GM12865 (cell line): ENCODE data around the gene ACAP2.
A peak's percentile ranks its signal among the peaks of the same experiment; 100 is the strongest.

Experiments
- DNase-seq: peaks from one replicate; pipeline ENCODE4 v3.0.0; 2010; ENCODE audit warnings: low read depth
- H3K4me3 ChIP-seq: 2 replicates; pipeline ENCODE4 v1.5.1; 2011; ENCODE audit warnings: mild to moderate bottlenecking, low read depth, low read length, control low read depth
- TF ChIP-seq, protein P1 (sequence below): IDR thresholded peaks from 2 replicates; pipeline ENCODE4 v1.5.1; 2011; ENCODE audit warnings: low read length, control low read depth, low read depth, inconsistent platforms; ENCODE audit not compliant: insufficient read depth; ENCODE audit errors: missing control alignments

ACAP2 gene

DNA sequence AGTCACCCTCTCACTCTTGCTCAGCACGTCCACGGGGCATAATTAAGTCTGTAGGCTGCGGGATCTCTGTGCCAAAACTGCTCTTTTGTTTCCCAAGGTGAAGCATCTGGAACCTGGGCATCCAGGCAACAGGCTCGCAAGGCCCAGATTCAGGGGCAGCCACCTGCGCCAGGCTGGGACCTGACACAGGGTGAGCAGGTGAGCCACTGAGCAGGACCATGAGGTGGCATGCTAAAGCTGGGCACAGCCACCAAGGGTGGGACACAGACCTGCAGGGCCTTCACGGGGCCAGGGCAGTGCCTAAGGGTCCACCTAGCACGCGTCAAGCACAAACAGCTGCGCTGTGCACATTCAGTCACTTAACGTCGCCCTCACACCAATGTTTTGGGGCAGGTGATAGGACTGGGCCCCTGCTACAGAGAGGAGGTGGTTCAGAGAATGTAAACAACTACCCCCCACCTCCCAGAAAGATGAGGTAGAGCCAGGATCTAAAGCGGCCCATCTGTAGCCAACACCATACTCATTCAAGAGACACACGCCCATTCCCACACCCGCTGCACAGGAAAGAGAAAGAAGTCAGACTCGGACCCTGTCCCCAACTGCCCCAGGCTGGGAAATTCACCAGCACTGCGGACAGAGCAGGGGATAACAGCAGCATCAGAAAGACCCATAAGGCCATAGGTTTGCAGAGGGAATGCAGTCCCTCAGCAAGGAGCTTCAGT is 188.2 kb downstream of the ACAP2 start:
- TF ChIP-seq, protein P1, sequence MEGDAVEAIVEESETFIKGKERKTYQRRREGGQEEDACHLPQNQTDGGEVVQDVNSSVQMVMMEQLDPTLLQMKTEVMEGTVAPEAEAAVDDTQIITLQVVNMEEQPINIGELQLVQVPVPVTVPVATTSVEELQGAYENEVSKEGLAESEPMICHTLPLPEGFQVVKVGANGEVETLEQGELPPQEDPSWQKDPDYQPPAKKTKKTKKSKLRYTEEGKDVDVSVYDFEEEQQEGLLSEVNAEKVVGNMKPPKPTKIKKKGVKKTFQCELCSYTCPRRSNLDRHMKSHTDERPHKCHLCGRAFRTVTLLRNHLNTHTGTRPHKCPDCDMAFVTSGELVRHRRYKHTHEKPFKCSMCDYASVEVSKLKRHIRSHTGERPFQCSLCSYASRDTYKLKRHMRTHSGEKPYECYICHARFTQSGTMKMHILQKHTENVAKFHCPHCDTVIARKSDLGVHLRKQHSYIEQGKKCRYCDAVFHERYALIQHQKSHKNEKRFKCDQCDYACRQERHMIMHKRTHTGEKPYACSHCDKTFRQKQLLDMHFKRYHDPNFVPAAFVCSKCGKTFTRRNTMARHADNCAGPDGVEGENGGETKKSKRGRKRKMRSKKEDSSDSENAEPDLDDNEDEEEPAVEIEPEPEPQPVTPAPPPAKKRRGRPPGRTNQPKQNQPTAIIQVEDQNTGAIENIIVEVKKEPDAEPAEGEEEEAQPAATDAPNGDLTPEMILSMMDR = no peak
- H3K4me3 ChIP-seq = no peak overlapping the region
- no peak for DNase-seq

DNA sequence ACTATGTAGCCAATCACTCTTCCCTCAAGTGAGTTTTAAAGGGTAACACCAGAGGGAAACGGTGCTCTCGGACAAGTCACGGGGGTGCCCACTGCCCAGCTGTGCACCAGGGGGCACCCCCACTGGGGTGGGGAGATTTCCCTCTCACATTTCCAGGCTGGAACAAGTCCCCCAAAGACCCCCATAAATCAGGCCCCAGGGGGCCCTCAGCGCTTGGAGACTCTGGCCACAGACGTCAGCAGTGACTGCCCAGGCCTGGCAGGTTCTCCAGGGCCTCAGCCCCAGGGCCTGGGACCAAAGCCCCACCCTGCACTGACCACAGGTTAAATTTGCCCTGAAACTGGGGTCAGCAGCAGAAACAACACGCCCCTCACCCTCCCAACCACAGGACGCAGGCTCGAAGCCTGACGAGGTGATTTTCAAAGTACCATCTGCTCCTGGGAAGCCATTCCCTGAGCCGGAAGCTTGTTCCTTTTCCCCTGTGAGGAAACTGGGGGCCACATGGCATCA is 188.8 kb downstream of the ACAP2 start:
- H3K4me3 ChIP-seq = no peak overlapping the region
- no peak for DNase-seq
- TF ChIP-seq, protein P1 = no peak

DNA sequence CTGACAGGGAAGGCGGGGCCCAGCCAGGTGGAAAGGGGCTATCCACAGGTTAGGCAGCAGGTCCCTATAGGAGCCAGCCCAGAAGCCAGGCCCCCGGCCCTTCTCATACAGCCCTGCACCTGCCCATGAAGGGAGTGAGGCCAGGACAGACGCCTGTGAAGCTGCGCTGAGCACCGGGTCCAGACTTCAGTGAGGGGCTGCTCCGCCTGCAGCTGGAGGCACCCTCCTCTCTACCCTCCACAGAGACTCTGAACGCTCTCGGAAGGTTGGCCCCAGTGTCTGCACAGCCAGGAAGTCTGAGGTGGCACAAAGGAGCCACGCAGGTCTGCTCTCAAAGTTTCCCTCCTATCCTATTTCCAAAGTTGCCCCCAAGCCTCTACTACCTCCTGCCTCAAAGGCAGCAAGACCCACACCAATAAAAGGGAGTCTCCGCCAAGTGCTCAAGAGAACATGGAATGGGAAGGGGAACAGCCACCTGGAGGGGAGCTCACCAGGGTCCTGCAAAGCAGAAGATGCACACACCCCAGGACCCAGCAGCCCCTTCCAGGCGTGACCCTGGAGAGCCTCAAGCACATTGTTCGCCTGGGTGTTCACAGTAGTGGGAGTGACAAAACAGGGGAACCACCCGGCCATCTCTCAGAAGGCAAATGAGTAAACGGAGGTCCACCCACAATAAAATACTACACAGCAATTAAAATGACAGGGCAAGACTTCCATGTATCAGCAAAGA is 191.3 kb downstream of the ACAP2 start:
- DNase-seq = no peak
- no peak overlapping the region for H3K4me3 ChIP-seq
- TF ChIP-seq, protein P1 = no peak

DNA sequence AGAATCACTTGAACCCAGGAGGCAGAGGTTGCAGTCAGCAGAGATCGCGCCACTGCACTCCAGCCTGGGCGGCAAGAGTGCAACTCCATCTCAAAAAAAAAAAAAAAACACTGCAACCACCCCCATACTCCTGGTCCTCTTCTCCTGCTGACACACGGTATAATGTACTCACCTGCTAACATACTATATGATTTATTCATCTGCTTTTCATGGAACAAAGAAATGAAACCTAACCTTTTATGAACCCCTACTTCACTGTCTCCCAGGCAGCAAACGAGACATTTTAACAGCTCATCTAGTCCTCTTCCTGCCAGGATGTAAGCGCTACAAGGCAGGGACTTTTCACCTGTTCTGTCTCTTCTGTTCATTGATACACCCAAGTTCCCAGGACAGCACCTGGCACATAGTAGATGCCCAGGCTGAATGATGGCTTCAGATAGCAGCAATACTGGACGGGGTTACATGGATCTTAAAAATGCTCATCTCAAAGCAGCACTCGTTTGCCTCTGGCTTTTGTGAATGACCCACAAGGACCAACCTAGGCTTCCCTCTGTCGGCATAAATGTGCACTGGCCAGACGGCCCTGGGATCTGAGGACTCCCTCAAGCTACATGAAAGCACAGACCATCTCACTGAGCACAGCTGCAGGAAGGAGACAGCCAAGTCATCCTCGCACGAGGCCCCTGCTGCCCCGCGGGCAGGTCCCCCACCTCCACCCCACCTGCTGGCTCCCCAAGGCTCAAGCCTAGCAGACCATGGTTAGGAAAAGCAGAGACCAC is 192.2 kb downstream of the ACAP2 start:
- H3K4me3 ChIP-seq = no peak overlapping the region
- DNase-seq = peak; percentile 35
- TF ChIP-seq, protein P1 = peak; percentile 10

DNA sequence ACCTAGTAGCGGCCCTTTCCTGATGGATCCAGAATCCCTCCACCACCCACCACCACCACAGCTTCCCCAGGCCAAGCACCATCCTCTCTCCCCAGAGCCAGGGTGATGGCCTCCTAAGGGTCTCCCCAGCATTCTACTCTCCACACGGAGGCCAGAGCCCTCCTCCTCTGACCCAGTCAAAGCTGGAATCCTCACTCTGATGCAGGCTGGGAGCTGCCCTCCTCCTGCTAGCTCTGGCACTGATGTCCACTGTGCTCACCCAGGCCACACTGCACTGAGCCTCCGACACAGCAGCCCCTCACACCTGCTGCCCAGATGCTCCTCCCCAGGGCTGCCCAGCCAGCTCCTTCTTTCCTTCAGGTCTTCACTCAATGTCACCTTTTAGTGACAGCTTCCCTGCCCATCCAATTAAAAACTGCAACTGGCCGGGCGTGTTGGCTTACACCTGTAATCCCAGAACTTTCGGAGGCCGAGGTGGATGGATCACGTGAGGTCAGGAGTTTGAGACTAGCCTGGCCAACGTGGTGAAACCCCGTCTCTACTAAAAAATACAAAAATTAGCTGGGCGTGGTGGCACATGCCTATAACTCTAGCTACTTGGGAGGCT is 192.9 kb downstream of the ACAP2 start:
- TF ChIP-seq, protein P1 = no peak
- no peak overlapping the region for H3K4me3 ChIP-seq
- no peak for DNase-seq

DNA sequence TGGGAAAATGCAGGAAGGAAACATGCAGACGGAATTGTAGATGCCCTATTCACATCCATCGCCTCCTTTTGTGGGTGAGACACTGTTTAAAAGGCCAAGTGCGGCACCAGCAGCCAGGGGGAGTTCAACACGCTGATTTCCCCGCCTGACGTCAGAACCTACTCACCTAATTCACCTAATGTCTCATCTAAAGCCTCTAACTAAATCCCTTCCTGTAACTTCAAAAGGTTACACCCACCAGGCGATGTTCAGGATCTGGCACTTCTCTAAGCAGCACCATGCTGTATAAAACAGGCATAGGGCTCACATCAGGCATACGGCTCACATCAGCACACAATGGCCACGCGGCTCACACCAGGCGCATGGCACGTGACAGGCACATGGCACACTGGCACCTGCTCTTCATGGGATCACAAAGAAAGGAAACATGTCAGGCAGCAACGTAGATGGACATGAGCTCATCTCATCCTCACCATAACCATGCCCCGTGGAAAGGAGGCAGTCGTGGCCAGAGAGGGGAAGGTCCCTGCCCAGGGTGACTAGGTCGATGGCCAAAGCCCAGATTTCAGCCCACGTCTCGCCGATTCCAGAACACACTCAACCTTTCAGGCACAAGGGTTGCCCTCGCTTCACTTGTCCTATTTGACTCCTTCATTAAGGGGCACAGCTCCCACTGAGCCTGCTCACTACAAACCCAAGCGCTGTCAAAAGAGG is 193.6 kb downstream of the ACAP2 start:
- TF ChIP-seq, protein P1 = no peak
- no peak overlapping the region for H3K4me3 ChIP-seq
- DNase-seq = no peak
